Left hindlimb (tissue), 1 donor: ENCODE data around the gene GLT1D1.
"Not testable (repeated sequence)": the region's sequence is repeated elsewhere in the genome, so short reads cannot be mapped to it uniquely, and the experiment has no call there.

Experiments
- DNase-seq: peaks from one replicate; pipeline ENCODE4 v3.0.0-alpha.2; 2018

GLT1D1 gene

DNA sequence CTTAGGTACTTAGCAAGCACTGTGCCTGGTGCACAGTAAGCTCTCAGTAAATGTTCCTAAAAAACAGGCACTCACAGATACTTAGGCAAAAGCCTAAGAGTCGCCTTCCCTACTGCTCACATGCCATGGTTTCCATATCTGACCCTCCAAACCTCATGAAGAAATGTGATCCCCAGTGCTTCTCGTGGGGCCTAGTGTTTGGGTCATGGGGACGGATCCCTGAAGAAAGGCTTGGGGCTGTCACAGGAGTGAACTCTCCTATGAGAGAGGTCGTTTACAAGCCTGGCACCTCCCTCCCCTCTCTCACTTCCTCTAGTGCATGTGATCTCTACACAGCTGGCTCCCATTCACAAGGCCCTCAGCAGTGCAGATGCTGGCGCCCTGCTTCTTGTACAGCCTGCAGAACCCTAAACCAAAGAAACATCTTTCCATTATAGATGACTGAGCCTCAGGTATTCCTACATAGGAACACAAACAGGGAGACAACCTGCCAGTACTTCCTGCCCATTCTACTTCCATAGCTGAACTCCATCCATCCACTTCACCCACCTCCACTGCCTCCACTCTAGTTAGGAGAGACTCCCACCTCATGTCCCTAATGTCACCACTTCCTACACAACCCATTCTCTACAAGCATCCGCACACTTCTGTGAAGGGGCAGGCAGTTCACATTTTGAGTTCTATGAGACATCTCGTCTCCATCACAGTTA, 32.4 kb upstream of the GLT1D1 start:
- no peak for DNase-seq

DNA sequence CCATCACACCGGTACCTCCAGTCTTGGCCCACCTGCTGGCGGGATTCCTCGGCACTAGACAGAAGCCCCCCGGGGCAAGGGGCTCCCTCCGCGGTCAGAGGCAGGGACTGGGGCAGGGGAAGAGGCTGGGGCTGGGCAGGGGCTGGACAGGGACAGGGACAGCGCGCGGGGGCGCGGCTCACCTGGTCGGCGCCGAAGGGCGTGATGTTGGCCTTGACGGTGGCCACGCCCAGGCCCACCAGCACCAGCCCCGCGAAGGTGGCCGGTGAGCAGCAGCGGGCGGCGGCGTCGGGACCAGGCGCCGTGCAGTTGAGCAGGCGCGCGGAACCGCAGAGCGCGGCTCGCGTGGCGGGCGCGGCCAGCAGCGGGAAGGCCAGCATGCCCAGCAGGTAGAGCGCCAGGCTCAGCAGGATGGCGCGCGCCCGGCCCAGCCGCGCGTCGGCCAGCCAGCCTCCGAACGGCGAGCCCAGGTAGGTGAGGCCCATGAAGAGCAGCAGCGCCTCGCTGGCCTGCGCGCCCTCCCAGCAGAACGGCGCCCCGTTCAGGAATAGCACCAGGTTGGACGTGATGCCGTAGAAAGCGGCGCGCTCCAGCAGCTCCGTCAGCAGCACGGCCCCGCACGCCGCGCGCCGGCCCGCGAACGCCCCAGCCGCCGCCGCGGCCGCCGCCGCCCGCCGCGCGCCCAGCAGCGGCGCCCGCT, 29.9 kb upstream of the GLT1D1 start:
- peak; percentile 57 for DNase-seq

DNA sequence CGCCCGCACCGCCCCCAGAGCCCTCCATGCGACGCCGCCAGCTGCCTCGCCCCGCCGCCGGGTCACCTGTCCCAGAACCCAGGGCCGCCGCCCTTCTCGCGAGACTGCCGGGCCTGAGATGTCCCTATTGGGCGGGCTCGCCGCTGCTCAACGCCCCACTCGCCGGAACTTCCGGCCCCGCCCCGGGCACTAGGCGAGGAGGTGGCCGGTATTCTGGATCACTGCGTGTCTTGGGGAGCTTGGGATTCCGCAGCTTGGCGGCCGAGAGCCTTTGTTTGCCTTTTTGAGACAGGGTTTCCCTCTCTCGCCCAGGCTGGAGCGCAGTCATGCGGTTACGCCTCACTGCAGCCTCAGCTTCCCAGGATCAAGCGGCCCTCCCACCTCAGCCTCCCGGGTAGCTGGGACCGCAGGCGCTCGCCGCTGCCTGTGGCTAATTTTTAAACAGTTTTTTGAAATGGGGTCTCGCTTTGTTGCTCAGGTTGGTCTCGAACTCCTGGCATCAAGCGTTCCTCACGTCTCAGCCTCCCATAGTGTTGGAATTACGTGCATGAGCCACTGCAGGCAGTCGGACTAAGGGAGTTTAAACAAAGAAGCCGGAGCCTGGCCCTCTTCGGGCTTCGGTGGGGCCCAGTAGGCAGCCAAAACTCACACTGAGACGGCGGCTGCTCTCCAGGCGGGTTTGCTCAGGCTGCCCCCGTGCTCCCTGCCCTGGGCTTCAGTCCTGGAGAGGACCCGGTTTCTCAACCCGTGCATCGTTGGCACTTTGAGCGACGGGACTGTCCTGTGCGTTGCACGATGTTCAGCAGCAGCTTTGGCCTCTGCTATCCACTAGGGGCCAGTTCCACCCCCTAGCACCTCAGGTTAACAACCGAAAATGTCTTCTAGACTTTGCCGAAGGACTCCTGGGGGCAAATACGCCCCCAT, 29.1 kb upstream of the GLT1D1 start, which contains the start of gene SLC15A4:
SLC15A4 (minus strand) TSS at position 43 of the 924 bp plus-strand sequence; CDS start at position 28, 15 bp downstream.
- DNase-seq, result peak; percentile 96

DNA sequence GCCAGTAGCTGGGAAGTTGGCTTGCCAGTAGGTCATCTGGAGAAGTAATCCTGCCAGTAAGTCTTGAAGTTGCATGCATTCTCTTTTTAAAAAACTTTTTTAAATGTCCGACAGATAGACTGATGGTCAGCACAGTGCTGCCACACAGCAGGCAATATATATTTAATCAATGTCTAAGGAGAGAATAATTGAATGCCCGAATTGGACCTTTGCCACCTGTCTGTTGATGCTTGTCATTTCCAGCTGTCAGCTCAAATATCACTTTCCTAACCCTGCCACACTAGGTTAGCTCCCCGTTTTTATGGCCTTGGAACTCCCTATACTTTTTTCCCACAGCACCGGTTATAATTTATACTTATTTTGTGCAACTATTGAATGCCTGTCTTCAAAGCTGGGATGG, 27.4 kb upstream of the GLT1D1 start:
- no peak for DNase-seq

DNA sequence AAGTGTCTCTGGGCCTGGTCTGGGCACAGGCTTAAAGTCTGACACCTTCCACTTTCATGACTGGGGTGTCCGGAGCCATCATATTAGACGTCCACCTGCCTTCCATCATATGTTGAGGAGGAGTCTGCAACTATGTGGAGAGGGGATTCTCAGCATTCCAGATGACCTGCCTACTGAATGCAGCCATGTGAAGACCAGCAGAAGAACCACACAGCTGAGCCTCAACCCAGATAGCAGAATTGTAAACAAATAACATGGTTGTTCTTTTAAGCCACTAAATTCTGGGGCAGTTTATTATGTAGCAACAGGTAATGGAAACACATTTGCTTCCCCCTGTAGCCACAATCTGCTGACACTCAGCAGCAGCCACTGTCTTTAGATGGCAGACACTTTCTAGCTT, 25.6 kb upstream of the GLT1D1 start:
- no peak for DNase-seq

DNA sequence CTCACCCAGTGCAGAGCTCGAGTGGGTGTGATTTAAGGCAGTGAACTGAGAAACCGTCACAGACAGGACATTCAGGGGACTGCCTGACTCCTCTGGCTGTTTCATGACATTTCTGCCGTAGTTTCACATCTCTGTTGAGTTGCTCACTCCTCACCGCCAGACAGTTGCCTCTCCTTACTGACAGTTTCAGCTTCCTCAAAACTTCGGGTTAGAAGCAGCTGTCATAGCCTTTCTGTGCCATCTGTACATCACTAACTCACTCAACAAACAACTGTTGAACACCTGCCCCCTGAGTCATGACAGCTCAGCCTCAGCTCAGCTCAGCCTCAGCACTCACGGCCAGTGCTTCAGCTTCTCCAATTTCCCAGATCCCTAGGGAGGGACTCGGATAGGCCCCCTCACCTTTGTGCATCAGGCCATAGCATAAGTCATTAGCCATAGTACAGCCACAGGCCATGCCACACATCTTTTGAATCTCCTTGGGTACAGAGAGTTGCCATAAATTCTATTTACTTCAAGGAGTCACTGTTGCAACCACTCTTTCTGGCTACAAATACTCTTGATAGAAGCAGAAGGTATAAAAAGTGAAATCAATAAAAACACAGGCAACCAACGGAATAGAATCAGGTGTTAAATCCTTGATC, 23.3 kb upstream of the GLT1D1 start:
- no peak for DNase-seq

DNA sequence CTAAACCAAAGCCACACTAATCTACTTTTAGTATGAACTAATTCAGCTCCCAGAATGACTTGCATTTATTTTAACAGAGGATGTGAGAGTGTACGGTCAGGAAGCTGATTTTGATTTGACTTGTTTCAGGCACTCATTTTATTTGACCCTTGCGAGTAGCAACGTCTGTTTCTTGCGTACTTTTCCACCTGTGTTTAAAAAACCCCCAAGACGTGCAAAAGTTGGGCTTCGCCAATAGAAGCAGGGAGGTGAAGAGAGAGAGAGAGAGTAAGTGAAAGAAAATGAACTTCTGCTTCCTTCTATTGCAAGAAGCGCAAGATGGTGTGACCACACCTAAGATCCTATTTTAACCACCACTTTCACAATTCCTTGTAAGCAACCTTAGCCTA, 22.8 kb upstream of the GLT1D1 start:
- DNase-seq, result no peak

DNA sequence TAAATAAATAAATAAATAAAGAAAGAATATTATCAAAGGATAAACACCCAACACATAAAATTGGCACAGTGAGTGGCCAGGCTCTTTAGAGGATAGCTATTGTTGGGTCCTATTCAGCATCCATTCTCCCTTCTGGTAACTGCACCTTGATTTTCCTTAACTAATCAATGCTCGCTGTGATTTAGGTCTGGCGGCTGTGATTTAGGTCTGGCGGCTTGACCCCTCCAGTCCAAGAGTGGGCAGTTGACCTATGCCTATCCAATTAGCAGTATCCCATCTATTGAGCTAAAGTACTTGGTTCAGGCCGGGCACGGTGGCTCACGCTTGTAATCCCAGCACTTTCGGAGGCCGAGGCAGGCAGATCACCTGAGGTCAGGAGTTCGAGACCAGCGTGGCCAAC, 19.9 kb upstream of the GLT1D1 start:
- DNase-seq, result no peak

DNA sequence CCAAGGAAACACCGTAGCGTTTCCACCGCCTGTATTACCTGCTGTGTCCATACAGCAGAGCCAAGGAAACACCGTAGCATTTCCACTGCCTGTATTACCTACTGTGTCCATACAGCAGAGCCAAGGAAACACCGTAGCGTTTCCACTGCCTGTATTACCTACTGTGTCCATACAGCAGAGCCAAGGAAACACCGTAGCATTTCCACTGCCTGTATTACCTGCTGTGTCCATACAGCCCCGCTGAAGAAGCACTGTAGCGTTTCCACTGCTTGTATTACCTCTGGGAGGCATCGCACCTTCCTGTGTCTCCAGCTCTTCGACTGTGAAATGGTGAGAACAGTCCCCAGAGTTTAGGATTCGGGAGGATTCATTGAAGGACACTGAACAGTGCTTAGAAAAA, 13.4 kb upstream of the GLT1D1 start:
- not testable (repeated sequence) for DNase-seq

DNA sequence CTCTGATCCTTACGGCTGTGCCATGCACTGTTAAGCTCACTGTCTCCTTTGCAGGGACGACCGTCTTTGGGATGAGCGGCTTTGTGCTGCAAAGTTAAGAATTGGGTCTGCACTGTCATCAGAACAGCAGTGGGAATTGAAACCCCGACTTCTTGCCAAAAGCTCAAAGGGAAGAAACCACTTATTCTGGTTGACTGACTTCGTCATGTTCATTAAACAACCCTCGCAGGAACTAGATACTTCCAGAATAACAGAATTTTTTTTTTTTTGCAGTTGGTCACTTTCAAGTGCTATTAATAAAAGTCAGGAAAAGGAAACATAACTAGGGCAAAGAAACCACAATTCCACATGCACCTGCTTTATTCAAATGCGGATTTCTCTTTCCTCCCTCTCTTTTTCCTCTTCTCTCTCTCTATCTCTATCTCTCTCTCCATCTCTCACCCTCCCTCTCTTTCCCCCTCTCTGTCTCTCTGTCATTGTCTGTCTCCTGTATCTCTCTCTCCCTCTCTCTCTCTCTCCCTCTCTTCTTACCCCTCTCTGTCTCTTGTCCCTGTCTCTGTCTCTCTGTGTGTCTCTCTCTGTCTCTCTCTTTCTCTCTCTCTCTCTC, 12.3 kb upstream of the GLT1D1 start:
- no peak for DNase-seq

DNA sequence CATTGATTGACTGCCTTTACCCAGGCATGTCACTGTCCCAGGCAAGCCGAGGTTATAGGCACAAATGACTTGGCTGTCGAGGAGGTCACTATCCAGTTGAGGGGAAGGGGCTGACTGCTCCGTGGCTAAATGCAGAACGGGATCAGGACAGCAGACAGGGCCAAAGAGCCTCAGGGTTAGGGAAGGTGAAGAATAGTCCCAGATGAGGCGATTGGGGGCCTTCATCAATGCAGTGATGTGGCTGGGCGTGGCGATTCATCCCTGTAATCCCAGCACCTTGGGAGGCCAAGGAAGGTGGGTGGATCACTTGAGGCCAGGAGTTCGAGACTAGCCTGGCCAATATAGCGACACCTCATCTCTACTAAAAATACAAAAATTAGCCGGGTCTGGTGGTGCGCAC, 10.7 kb upstream of the GLT1D1 start:
- DNase-seq, result no peak

DNA sequence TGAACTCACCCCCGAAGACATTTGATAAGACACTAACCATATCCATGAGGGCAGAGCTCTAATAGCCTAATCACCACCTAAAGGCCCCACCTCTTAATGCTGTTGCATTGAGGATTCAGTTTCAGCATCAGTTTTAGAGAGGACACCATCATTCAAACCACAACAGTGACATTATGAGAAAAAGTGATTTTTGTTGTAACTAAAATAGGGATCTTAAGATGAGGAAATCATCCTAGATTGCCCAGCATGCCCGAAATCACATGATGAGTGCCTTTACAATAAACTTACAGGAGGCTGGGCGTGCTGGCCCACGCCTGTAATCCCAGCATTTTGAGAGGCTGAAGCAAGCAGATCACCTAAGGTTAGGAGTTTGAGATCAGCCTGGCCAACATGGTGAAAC, 9.7 kb upstream of the GLT1D1 start:
- no peak for DNase-seq

DNA sequence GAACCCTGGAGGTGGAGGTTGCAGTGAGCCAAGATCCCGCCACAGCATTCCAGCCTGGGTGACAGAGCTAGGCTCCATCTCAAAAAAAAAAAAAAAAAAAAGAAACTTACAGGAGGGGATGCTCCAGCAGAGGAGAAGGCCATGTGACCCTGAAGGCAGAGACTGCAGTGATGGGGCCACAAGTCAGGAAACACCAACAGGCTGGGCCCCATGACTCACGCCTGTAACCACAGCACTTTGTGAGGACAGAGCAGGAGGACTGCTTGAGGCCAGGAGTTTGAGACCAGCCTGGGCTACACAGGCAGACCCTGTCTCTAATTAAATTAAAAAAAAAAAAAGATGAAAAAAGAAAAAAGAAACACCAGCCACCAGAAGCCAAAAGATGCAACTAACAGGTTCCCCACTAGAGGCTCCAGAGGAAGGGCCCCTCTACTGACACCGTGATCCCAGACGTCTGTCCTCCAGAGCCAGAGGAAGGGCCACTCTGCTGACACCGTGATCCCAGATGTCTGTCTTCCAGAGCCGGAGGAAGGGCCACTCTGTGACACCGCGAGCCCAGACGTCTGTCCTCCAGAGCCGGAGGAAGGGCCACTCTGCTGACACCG, 9.1 kb upstream of the GLT1D1 start:
- no peak for DNase-seq

DNA sequence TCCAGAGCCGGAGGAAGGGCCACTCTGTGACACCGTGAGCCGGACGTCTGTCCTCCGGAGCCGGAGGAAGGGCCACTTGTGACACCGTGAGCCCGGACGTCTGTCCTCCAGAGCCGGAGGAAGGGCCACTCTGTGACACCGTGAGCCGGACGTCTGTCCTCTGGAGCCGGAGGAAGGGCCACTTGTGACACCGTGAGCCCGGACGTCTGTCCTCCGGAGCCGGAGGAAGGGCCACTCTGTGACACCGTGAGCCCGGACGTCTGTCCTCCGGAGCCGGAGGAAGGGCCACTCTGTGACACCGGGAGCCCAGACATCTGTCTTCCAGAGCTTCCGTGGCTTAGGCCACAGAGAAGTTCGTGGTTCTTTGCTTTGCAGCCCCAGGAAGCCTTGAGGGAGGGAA, 6.6 kb upstream of the GLT1D1 start:
- DNase-seq, result not testable (repeated sequence)

DNA sequence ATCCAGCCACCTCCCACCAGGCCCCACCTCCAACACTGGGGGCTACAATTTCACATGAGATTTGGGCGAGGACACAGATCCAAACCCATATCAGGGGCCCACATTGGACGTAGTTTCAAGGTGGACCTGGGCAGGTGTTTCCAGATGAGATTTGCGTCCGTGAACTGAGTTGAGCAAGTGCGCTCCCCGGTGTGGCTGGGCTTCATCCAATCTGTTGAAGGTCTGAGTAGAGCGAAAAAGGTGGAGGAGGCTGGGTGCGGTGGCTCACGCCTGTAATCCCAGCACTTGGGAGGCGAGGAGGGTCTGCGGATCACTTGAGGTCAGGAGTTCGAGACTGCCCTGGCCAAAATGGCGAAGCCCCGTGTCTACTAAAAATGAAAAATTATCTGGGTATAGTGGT, 4.9 kb upstream of the GLT1D1 start:
- no peak for DNase-seq

DNA sequence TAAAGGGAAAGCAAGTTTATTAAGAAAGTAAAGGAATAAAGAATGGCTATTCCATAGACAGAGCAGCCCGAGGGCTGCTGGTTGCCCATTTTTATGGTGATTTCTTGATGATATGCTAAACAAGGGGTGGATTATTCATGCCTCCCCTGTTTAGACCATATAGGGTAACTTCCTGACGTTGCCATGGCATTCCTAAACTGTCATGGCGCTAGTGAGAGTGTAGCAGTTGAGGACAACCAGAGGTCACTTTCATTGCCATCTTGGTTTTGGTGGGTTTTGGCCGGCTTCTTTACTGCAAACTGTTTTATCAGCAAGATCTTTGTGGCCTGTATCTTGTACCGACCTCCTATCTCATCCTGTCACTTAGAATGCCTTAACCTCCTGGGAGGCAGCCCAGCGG, 3.5 kb upstream of the GLT1D1 start:
- DNase-seq, result not testable (repeated sequence)

DNA sequence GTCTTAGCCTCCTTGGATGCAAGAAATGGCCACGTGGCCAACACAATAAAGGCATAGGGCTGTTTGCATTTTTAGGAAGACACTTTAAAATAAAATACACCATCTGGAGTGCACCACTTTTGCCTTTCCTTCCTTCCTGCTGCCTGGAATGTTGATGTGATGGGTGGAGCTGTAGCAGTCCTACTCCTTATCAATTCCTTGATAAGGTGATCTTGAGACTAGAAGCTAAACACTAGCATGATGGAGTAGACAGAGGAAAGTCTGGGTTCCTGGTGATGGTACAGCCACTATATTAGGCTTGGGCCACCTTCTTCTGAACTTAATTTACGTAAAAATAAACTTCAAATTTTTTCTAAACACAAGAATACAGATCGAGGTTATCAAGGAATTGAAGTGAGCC, 2.9 kb upstream of the GLT1D1 start:
- no peak for DNase-seq

DNA sequence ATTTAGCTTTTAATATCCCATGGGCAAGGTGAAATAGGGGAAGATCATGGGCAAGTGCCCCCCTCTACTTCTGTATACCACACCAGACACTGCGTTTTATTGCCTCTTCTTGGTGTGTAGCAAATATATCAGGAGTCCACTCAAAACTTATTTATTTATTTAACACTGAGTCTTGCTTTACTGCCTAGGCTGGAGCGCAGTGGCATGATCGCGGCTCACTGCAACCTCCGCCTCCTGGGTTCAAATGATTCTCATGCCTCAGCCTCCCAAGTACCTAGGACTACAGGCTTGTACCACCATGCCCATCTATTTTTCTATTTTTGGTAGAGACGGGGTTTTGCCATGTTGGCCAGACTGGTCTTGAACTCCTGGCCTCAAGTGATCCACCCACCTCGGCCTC, 1.8 kb upstream of the GLT1D1 start:
- not testable (repeated sequence) for DNase-seq

DNA sequence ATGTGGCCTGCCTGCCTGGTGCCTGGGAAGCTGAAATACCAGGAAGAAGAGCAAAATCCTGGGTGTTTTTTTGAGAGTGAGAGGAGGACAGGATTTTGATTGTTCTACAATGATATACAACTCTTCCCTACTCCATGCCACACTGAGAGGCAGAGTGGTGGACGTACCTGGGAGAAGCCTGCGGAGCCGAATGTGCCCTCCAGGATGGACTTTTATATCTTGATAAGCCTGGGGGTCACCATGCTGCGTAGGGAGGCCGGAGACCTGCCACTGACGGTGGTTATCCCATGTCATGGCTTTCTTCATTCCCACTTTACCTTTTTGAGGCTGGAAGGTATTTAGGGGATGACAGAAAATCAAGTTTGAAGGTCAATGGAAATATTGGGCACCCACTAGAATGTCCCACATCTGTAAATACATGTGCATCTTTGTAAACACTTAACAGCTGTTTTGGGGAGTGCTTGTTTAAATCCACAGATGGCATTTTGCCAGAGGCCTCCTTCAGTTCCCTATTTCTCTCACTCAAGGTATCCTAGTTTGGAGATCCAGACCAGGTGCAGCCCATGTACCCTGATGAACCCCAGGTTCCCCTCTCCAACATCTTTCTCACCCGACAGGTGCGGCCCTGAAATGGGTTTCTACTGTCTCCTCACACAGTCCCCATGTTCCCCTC, 1.1 kb upstream of the GLT1D1 start:
- no peak for DNase-seq

DNA sequence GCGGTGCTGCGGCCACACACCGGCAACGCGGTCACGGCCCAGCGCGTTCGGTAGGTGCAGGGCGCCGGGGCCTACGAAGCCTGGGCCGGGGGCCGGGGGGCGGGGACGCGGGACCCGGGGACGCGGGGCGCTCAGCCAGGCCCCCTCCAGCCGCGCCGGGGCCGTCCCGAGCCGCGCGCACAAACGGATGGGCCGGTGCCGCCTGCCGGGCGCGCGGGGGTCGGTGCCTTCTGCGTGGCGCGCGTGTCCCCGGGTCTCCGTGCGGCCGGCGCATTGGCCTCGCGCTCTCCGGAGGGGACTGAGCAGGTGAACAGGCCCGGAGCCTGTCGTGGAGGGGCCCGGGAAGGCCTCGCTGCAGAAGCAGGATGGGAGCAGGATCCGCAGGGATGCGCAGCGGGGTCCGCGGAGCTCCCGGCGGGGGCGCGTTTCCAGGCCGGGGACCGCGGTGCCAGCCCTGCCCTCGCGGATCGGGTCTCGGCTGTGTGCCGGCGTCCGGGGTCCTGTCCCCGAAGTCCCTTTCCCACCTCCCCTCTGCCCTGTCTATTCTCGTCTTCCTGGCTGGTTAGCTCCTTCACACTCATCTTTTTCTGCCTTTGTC, 421 bp downstream of the GLT1D1 start:
- DNase-seq, result no peak
